HL-60/S4 treated with retinoic acid at 250 ng/mL for 4 days and 3 days (cell line): ENCODE measurements around the gene MPPE1.

ENCODE experiments used
- in situ Hi-C: fragments of 300-500 bp; cut with MboI; formaldehyde crosslinking; loops from 2 replicates; pipeline ENCODE4 v1.7.0; 2022; ENCODE audit warnings: low sequenced_read_pairs

The MPPE1 gene

GRCh38 chr18:11885278-11885947, 22.7 kb downstream of the MPPE1 start:
- in situ Hi-C loops: no loop called here

GRCh38 chr18:11884396-11885030, 23.6 kb downstream of the MPPE1 start:
- in situ Hi-C loops: no loop called here

GRCh38 chr18:11883153-11883552, 25.0 kb downstream of the MPPE1 start:
- in situ Hi-C loops: no loop called here

- in situ Hi-C loops: no loop called here
These were observed 25.5 kb downstream of the MPPE1 start for GRCh38 chr18:11882636-11883035.

GRCh38 chr18:11880586-11881304, 27.4 kb downstream of the MPPE1 start:
- in situ Hi-C loops: no loop called here

- in situ Hi-C loops: no loop called here
These were observed 30.5 kb downstream of the MPPE1 start for GRCh38 chr18:11877497-11878135.

- in situ Hi-C loops: no loop called here
These were observed 33.4 kb downstream of the MPPE1 start for GRCh38 chr18:11874676-11875075.

GRCh38 chr18:11873670-11874340, 34.3 kb downstream of the MPPE1 start:
- in situ Hi-C loops: no loop called here

GRCh38 chr18:11872479-11873136, 35.5 kb downstream of the MPPE1 start:
- in situ Hi-C loops: no loop called here

GRCh38 chr18:11871501-11871900, 36.6 kb downstream of the MPPE1 start:
- in situ Hi-C loops: no loop called here

- in situ Hi-C loops: no loop called here
These were observed 39.9 kb downstream of the MPPE1 start for GRCh38 chr18:11868230-11868629.

GRCh38 chr18:11866764-11867163, 41.4 kb downstream of the MPPE1 start:
- in situ Hi-C loops: no loop called here

GRCh38 chr18:11866329-11866728, 41.8 kb downstream of the MPPE1 start:
- in situ Hi-C loops: no loop called here

GRCh38 chr18:11865071-11865470, 43.0 kb downstream of the MPPE1 start:
- in situ Hi-C loops: no loop called here

- in situ Hi-C loops: no loop called here
These were observed 43.6 kb downstream of the MPPE1 start for GRCh38 chr18:11864471-11864870.

- in situ Hi-C loops: no loop called here
These were observed 45.5 kb downstream of the MPPE1 start for GRCh38 chr18:11862468-11863137.

- in situ Hi-C loops: no loop called here
These were observed 46.4 kb downstream of the MPPE1 start for GRCh38 chr18:11861583-11862288.

- in situ Hi-C loops: no loop called here
These were observed 47.3 kb downstream of the MPPE1 start for GRCh38 chr18:11860594-11861450.
